HG03571 (cell line): ENCODE measurements around the gene LRFN5.

Source experiments
- ATAC-seq: cut with Tn5 transposase; IDR thresholded peaks from one replicate; pipeline ENCODE4 v1.9.1; 2021; ENCODE audit not compliant: unreplicated experiment

The LRFN5 gene

GRCh38 chr14:41766772-41767171 lies 160.1 kb downstream of the LRFN5 start:
- ATAC-seq: no peak

GRCh38 chr14:41773536-41774279 lies 167.0 kb downstream of the LRFN5 start:
- ATAC-seq: no peak

- ATAC-seq: no peak
Measured at GRCh38 chr14:41782511-41782910, 175.8 kb downstream of the LRFN5 start.

- ATAC-seq: no peak
Measured at GRCh38 chr14:41783403-41783802, 176.7 kb downstream of the LRFN5 start.

GRCh38 chr14:41785696-41786095 lies 179.0 kb downstream of the LRFN5 start:
- no peak for ATAC-seq

- ATAC-seq: no peak
Measured at GRCh38 chr14:41799817-41800216, 193.1 kb downstream of the LRFN5 start.

- ATAC-seq: no peak
Measured at GRCh38 chr14:41805633-41806032, 199.0 kb downstream of the LRFN5 start.

GRCh38 chr14:41806366-41806975 lies 199.8 kb downstream of the LRFN5 start:
- ATAC-seq: no peak

- no peak for ATAC-seq
Measured at GRCh38 chr14:41810362-41810761, 203.7 kb downstream of the LRFN5 start.

- no peak for ATAC-seq
Measured at GRCh38 chr14:41817626-41818025, 210.9 kb downstream of the LRFN5 start.

- no peak for ATAC-seq
Measured at GRCh38 chr14:41824441-41824840, 217.8 kb downstream of the LRFN5 start.

- ATAC-seq: no peak
Measured at GRCh38 chr14:41825622-41826021, 218.9 kb downstream of the LRFN5 start.

GRCh38 chr14:41830714-41831406 lies 224.2 kb downstream of the LRFN5 start:
- no peak for ATAC-seq

- ATAC-seq: no peak
Measured at GRCh38 chr14:41839661-41840060, 233.0 kb downstream of the LRFN5 start.

- no peak for ATAC-seq
Measured at GRCh38 chr14:41859336-41859735, 252.7 kb downstream of the LRFN5 start.

GRCh38 chr14:41860586-41860985 lies 253.9 kb downstream of the LRFN5 start:
- ATAC-seq: no peak

GRCh38 chr14:41865894-41866293 lies 259.2 kb downstream of the LRFN5 start:
- ATAC-seq: no peak

- no peak for ATAC-seq
Measured at GRCh38 chr14:41868396-41868795, 261.7 kb downstream of the LRFN5 start.

- no peak for ATAC-seq
Measured at GRCh38 chr14:41872931-41873685, 266.4 kb downstream of the LRFN5 start.

- no peak for ATAC-seq
Measured at GRCh38 chr14:41873686-41874317, 267.1 kb downstream of the LRFN5 start.

- ATAC-seq: no peak
Measured at GRCh38 chr14:41875116-41875515, 268.4 kb downstream of the LRFN5 start.
